DLD1 (cell line): ENCODE measurements around the gene FILIP1L.

Experiments
- in situ Hi-C: cut with HindIII; loops from 2 replicates; pipeline ENCODE4 v1.10.0; 2017; ENCODE audit warnings: low sequenced_read_pairs

Gene FILIP1L

GRCh38 chr3:100019719-100020118 is 94.6 kb downstream of the FILIP1L start:
- in situ Hi-C loops, result no loop called here

- in situ Hi-C loops, result no loop called here
These were observed 95.5 kb downstream of the FILIP1L start for GRCh38 chr3:100018806-100019205.

- in situ Hi-C loops, result no loop called here
These were observed 104.2 kb downstream of the FILIP1L start for GRCh38 chr3:100010087-100010417.

- in situ Hi-C loops, result loop anchor here (5.0 kb wide), 1 partner anchor 52 kb away; no protein-coding TSS in a partner anchor
These were observed 104.8 kb downstream of the FILIP1L start for GRCh38 chr3:100009276-100010086.

- in situ Hi-C loops, result loop anchor here (5.0 kb wide), 1 partner anchor 51 kb away; no protein-coding TSS in a partner anchor
These were observed 106.1 kb downstream of the FILIP1L start for GRCh38 chr3:100008081-100008698.

- in situ Hi-C loops, result loop anchor here (5.0 kb wide), 1 partner anchor 50 kb away; no protein-coding TSS in a partner anchor
These were observed 107.0 kb downstream of the FILIP1L start for GRCh38 chr3:100007313-100007712.

GRCh38 chr3:100006570-100007271 is 107.6 kb downstream of the FILIP1L start:
- in situ Hi-C loops, result loop anchor here (5.0 kb wide), 1 partner anchor 49 kb away; no protein-coding TSS in a partner anchor

- in situ Hi-C loops, result loop anchor here (5.0 kb wide), 1 partner anchor 49 kb away; no protein-coding TSS in a partner anchor
These were observed 108.5 kb downstream of the FILIP1L start for GRCh38 chr3:100005665-100006393.

GRCh38 chr3:100004931-100005330 is 109.4 kb downstream of the FILIP1L start:
- in situ Hi-C loops, result loop anchor here (5.0 kb wide), 1 partner anchor 48 kb away; no protein-coding TSS in a partner anchor

GRCh38 chr3:100003609-100004503 is 110.4 kb downstream of the FILIP1L start:
- in situ Hi-C loops, result no loop called here

GRCh38 chr3:100002599-100003350 is 111.5 kb downstream of the FILIP1L start:
- in situ Hi-C loops, result no loop called here

GRCh38 chr3:100001526-100002270 is 112.6 kb downstream of the FILIP1L start:
- in situ Hi-C loops, result no loop called here

- in situ Hi-C loops, result no loop called here
These were observed 113.2 kb downstream of the FILIP1L start for GRCh38 chr3:100001083-100001482.

GRCh38 chr3:99999536-99999935 is 114.8 kb downstream of the FILIP1L start:
- in situ Hi-C loops, result no loop called here

GRCh38 chr3:99997293-99997692 is 117.0 kb downstream of the FILIP1L start:
- in situ Hi-C loops, result no loop called here

GRCh38 chr3:99990179-99990578 is 124.1 kb downstream of the FILIP1L start:
- in situ Hi-C loops, result no loop called here

- in situ Hi-C loops, result no loop called here
These were observed 129.6 kb downstream of the FILIP1L start for GRCh38 chr3:99984668-99985067.

GRCh38 chr3:99984139-99984538 is 130.2 kb downstream of the FILIP1L start:
- in situ Hi-C loops, result no loop called here
